OCI-LY7 (cell line): ENCODE measurements around the gene RSAD1.

ENCODE experiments used
- EZH2phosphoT487 ChIP-seq: fragments of 200-600 bp; sonication (generic); IDR thresholded peaks from 2 replicates; pipeline ENCODE4 v1.6.1; 2018; ENCODE audit warnings: low read depth, borderline replicate concordance, mild to moderate bottlenecking, mixed run types, antibody characterized with exemption, low read length, moderate library complexity, mixed read lengths
- TF ChIP-seq, protein P1 (sequence below): fragments of 200-600 bp; sonication (generic); conservative IDR thresholded peaks from 2 replicates; pipeline ENCODE4 v1.5.1; 2014; ENCODE audit warnings: mild to moderate bottlenecking, antibody characterized with exemption, low read length, moderate library complexity, mixed read lengths

DNA sequence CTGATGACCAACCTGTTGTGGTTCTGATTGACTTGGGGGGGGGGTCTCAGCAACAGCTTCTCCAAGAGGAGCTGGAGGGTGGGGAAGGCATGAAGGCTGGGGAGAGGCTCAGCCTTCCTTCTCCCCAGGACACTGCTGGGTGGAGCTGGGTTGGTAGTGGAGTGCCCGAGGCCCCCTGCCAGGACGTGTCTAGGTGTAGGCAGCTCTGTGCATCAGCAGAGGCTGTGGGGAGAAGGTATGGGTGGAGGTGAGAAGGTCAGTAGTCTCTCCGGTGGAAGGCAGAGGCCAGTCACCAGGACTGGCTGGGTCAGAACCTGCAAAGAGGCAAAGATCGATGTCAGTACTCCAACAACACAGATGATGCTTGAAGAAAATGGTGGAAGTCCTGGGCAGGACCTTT lies 13.9 kb upstream of the RSAD1 start:
- TF ChIP-seq EZH2phosphoT487, result no peak
- TF ChIP-seq, protein P1, sequence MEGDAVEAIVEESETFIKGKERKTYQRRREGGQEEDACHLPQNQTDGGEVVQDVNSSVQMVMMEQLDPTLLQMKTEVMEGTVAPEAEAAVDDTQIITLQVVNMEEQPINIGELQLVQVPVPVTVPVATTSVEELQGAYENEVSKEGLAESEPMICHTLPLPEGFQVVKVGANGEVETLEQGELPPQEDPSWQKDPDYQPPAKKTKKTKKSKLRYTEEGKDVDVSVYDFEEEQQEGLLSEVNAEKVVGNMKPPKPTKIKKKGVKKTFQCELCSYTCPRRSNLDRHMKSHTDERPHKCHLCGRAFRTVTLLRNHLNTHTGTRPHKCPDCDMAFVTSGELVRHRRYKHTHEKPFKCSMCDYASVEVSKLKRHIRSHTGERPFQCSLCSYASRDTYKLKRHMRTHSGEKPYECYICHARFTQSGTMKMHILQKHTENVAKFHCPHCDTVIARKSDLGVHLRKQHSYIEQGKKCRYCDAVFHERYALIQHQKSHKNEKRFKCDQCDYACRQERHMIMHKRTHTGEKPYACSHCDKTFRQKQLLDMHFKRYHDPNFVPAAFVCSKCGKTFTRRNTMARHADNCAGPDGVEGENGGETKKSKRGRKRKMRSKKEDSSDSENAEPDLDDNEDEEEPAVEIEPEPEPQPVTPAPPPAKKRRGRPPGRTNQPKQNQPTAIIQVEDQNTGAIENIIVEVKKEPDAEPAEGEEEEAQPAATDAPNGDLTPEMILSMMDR, result no peak
